Mucosa of descending colon (tissue), 3 donors: ENCODE data around the gene ULBP1. TPM values are rescaled to one million over a fixed set of nuclear protein-coding genes. Genes with fewer than 3 reads are reported as not detected.

ENCODE experiments used
- ATAC-seq: fragments of 200-7000 bp; cut with Tn5 transposase; one replicate; pipeline ENCODE4 v1.9.1; 2020; ENCODE audit warnings: mild to moderate bottlenecking, moderate library complexity
- DNase-seq, 3 donors: peaks; one replicate each; pipeline ENCODE4 v3.0.0-alpha.2; 2020
- H3K36me3 ChIP-seq: fragments of 200-600 bp; one replicate; pipeline ENCODE4 v1.8.0; 2021; ENCODE audit warnings: low read depth, mild to moderate bottlenecking
- H3K4me1 ChIP-seq: fragments of 200-600 bp; one replicate; pipeline ENCODE4 v1.8.0; 2021; ENCODE audit warnings: low read depth, mild to moderate bottlenecking
- H3K4me3 ChIP-seq: fragments of 200-600 bp; one replicate; pipeline ENCODE4 v1.8.0; 2021; ENCODE audit warnings: mild to moderate bottlenecking
- H3K9me3 ChIP-seq: fragments of 200-600 bp; one replicate; pipeline ENCODE4 v1.8.0; 2021; ENCODE audit warnings: mild to moderate bottlenecking
- intact Hi-C, 2 donors: fragments of 100-400 bp; cut with DNase I in 1 of 2; cut with micrococcal nuclease in 1 of 2; formaldehyde crosslinking; loops; one replicate each; pipeline versions ENCODE4 v1.11.0 to v1.11.1; 2022; cut with DNase I, micrococcal nuclease
- total RNA-seq, 3 donors: library from RNA; stranded (reverse); fragmentation: NEBNext Ultra II Directional in 2 of 3; extraction: Animal tissue kit (Norgen Biotek cat#: 25700) in 2 of 3; gene quantifications; one replicate each; pipeline versions ENCODE4 v1.2.1 to v1.2.4, GENCODE V29; 2021 to 2023
- TF ChIP-seq, protein P1 (sequence below): fragments of 200-600 bp; IDR thresholded peaks from one replicate; pipeline ENCODE4 v1.8.0; 2022; ENCODE audit warnings: antibody characterized with exemption, mild to moderate bottlenecking
- donor health status: DM: no; HTN: no; CAD: no; lungs with moderate emphysema.
- donor health status: DM: no; HTN: no; CAD: no.
- donor health status: DM: no; HTN: yes; CAD: no.

The ULBP1 gene
- total RNA-seq, 3 donors from 2014 or later = not detected

DNA sequence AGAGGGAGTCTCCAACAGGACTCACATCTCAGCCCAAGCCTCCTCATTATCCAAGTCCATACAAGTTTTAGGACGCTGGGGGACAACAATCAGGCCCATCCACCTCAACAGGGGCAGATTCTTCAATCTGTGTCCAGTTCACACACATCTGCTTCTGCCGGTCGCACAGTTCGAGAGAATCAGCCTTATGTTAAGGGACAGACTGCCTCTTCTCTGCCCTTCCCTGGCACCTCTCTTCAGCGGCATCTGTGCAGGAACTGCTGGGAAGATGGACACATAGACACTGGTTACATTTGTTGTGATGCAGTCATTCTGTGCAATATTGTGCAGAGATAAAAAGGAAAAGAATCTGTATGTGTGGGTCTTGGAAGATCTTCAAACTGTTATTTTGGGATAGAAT is 21.0 kb downstream of the ULBP1 start:
- no peak for ATAC-seq
- intact Hi-C loops = no loop called here
- no peaks in the 10 kb centered on the region for H3K36me3 ChIP-seq
- TF ChIP-seq, protein P1, sequence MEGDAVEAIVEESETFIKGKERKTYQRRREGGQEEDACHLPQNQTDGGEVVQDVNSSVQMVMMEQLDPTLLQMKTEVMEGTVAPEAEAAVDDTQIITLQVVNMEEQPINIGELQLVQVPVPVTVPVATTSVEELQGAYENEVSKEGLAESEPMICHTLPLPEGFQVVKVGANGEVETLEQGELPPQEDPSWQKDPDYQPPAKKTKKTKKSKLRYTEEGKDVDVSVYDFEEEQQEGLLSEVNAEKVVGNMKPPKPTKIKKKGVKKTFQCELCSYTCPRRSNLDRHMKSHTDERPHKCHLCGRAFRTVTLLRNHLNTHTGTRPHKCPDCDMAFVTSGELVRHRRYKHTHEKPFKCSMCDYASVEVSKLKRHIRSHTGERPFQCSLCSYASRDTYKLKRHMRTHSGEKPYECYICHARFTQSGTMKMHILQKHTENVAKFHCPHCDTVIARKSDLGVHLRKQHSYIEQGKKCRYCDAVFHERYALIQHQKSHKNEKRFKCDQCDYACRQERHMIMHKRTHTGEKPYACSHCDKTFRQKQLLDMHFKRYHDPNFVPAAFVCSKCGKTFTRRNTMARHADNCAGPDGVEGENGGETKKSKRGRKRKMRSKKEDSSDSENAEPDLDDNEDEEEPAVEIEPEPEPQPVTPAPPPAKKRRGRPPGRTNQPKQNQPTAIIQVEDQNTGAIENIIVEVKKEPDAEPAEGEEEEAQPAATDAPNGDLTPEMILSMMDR = no peak
- no peak overlapping the region for H3K4me3 ChIP-seq
- H3K9me3 ChIP-seq = no peaks in the 10 kb centered on the region
- no peak for DNase-seq
- no peaks in the 10 kb centered on the region for H3K4me1 ChIP-seq

DNA sequence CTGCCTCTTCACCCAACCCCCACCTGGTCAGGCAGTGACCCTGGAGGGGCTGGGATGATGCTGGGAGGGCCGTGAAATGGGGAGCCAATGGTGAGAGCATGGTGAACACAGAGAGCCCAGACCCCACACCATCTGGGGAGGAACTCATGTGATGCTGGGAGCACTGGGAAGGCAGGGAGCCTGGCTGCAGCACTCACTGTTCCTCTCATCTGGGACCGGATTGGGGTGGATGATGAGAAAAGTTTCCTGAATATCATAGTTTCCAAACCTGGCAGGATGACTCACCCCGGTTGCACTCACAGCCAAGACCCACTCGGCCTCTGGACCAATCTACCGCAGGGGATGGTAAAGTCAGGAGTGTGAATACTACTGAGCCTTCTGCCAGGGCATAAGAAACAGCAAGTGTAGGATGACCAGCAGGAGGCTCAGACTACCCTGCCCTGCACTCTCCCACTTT is 21.8 kb downstream of the ULBP1 start:
- H3K36me3 ChIP-seq = no peaks in the 10 kb centered on the region
- DNase-seq (no peak), ATAC-seq (no peak)
- H3K4me1 ChIP-seq = peaks cover 6% of the 10 kb centered on the region
- TF ChIP-seq, protein P1 = no peak
- H3K9me3 ChIP-seq = no peaks in the 10 kb centered on the region
- no peak overlapping the region for H3K4me3 ChIP-seq
- intact Hi-C loops = no loop called here

DNA sequence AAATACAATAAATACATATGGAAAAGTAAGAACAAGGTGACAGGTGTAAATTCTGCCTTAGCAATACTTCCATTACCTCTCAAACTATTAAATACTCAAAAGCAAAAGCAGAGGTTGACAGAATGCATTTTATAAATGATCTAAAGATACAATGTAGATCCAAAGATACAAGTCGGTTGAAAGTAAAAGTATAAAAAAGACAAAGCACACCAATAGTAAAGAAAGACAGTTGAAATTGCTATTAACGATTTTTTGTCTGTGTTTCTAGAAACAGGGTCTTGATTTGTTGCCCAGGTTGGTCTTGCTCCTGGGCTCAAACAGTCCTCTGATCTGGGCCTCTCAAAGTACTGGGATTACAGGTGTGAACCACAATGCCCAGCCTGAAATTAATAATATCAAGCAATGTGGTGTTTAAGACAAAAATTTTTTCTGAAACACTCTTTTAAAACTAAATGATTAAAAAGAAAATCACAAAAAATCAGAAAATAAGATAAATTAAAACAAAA is 23.9 kb downstream of the ULBP1 start:
- H3K36me3 ChIP-seq = no peaks in the 10 kb centered on the region
- ATAC-seq (no peak), DNase-seq (no peak)
- TF ChIP-seq, protein P1 = no peak
- no peak overlapping the region for H3K4me3 ChIP-seq
- H3K9me3 ChIP-seq = no peaks in the 10 kb centered on the region
- H3K4me1 ChIP-seq = peaks cover 12% of the 10 kb centered on the region
- intact Hi-C loops = no loop called here

DNA sequence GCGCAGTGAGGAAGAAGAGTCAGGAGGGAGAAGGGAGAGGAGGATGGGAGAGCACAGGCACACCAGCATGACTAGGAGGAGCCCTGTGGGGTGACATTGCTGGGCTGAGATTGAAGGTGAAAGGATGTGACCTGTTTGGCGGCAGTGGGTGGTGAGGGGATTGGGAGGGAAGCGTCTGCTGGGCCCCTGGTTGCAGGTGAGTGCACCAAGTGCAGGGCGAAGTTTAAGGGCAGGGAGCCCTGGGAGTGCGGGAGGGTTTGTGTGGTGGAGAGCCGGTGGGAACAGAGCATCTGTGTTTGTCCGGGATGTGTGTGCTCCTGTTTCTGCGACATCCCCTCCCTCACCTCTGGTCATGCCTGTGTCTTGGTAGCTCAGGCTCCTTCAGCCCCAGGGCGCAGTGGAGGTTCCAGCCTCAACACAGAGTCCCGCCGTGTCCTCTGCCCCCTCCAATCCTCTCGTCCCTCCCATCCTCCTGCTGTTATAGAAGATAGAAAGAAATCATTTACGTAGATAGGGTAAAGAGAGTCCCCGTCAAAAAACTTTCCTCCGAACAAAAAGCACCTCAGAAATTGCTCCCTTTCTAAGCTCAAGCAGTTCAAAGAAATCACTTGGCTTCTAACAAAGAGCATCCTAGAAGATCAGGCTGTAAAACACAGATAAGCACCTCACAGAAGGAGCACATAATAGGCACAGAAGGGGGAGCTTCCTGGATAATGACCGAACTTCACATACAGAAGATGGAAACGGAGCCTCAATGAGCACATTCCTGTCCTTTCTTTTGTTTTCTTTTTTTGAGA is 25.0 kb downstream of the ULBP1 start:
- TF ChIP-seq, protein P1 = no peak
- H3K4me3 ChIP-seq = no peak overlapping the region
- peaks cover 12% of the 10 kb centered on the region for H3K4me1 ChIP-seq
- no peak for ATAC-seq
- no peak for DNase-seq
- H3K9me3 ChIP-seq = no peaks in the 10 kb centered on the region
- H3K36me3 ChIP-seq = no peaks in the 10 kb centered on the region
- intact Hi-C loops = no loop called here

DNA sequence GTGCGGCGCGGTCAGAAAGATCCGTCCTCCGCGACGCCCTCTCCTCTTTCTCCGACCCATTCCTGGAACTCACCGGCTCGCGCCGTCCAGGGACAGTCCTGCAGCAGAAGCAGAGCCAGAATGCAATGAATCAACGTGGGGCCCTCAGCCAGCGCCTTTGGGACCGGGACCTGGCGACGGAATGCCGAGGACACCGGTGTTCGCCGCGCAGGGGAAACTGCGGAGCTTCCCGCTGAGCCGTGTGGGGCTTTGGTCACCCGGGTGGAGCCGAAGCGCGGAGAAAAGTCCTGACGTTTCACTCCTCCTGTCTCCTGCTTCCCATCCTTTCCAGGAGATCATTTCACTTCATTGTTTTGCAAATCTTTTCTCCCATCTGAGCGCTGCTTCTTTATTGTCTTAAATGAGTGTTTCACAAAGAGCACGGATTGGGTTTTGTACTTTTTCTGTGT is 26.5 kb downstream of the ULBP1 start:
- Histone ChIP-seq H3K4me3 (no peak overlapping the region), H3K4me1 (peaks cover 12% of the 10 kb centered on the region), H3K36me3 (no peaks in the 10 kb centered on the region), H3K9me3 (no peaks in the 10 kb centered on the region)
- DNase-seq (no peak), ATAC-seq (no peak)
- intact Hi-C loops = no loop called here
- TF ChIP-seq, protein P1 = no peak
